A549 (cell line): ENCODE measurements around the gene COL1A1. TPM values are rescaled to one million over a fixed set of nuclear protein-coding genes. Genes with fewer than 3 reads are reported as not detected.
A peak's percentile ranks its signal among the peaks of the same experiment; 100 is the strongest.

Experiments used
- ATAC-seq, 2 experiments: fragments of 200-7000 bp in 1 of 2; fragments of >200 bp in 1 of 2; cut with Nextera tagmentation in 1 of 2; cut with Tn5 transposase in 1 of 2; 3 replicates each; pipeline versions ENCODE4 v1.8.0 to v1.9.1; 2018 to 2020; ENCODE audit warnings: mild to moderate bottlenecking in 1 of 2, moderate library complexity in 1 of 2
- CTCF ChIA-PET: fragments of 300-600 bp; sonication (Branson Sonifier 250); formaldehyde crosslinking; extraction: SDS; loops from one replicate; lab custom pipeline; 2021; ENCODE audit warnings: antibody characterized with exemption, inconsistent platforms; lab: Yijun Ruan, JAX
- POLR2A ChIA-PET: fragments of 350-600 bp; formaldehyde crosslinking; extraction: SDS; loops from one replicate; lab custom pipeline; 2021; ENCODE audit warnings: antibody characterized with exemption, inconsistent platforms; lab: Yijun Ruan, JAX
- DNase-seq, 2 experiments: peaks; one replicate each; pipeline versions ENCODE4 v3.0.0 to v3.0.0-alpha.2; 2011 to 2016; ENCODE audit warnings: low read depth in 1 of 2, low spot score in 1 of 2
- FAIRE-seq: peaks from 2 replicates; lab custom pipeline; 2011; peaks lifted over from hg19 to GRCh38; lab: Jason Lieb, UNC
- H3K27ac ChIP-seq, 2 experiments: fragments of >200 bp; sonication (Bioruptor Twin); formaldehyde crosslinking; 3 replicates each; pipeline ENCODE4 v1.5.1; 2016 to 2017
- H3K4me1 ChIP-seq: fragments of >200 bp; sonication (Bioruptor Twin); formaldehyde crosslinking; 3 replicates; pipeline ENCODE4 v1.6.1; 2016
- H3K4me2 ChIP-seq: fragments of >200 bp; sonication (Bioruptor Twin); formaldehyde crosslinking; 3 replicates; pipeline ENCODE4 v1.6.1; 2016
- H3K4me3 ChIP-seq: fragments of >200 bp; sonication (Bioruptor Twin); formaldehyde crosslinking; 3 replicates; pipeline ENCODE4 v1.5.1; 2016
- H3K9me3 ChIP-seq: fragments of >200 bp; sonication (Bioruptor Twin); formaldehyde crosslinking; 3 replicates; pipeline ENCODE4 v1.6.1; 2016
- CEBPB ChIP-seq, 2 experiments: fragments of >200 bp in 1 of 2; sonication (Bioruptor Twin) in 1 of 2; formaldehyde crosslinking in 1 of 2; IDR thresholded peaks; 2 replicates each; pipeline ENCODE4 v1.6.1; 2012 to 2016
- CHD2 ChIP-seq: fragments of 150-350 bp; IDR thresholded peaks from 2 replicates; pipeline ENCODE4 v1.6.1; 2014; ENCODE audit warnings: low read length; ENCODE audit not compliant: partially characterized antibody
- EHMT2 ChIP-seq: fragments of 200-600 bp; sonication (generic); IDR thresholded peaks from 2 replicates; pipeline ENCODE4 v1.6.1; 2016; ENCODE audit warnings: antibody characterized with exemption, low read depth, mild to moderate bottlenecking, moderate library complexity
- EP300 ChIP-seq, 2 experiments: fragments of >200 bp; sonication (Bioruptor Twin); formaldehyde crosslinking; IDR thresholded peaks; 2 replicates in 1 of 2; 3 replicates in 1 of 2; pipeline ENCODE4 v1.6.1; 2016 to 2017
- FOSL2 ChIP-seq, 2 experiments: fragments of 450-650 bp in 1 of 2; fragments of >200 bp in 1 of 2; sonication (Bioruptor Twin) in 1 of 2; formaldehyde crosslinking; IDR thresholded peaks; 2 replicates each; pipeline versions ENCODE4 v1.5.0 to v1.6.1; 2016 to 2020; ENCODE audit warnings: mild to moderate bottlenecking in 1 of 2, moderate library complexity in 1 of 2
- GATA3 ChIP-seq: IDR thresholded peaks from 2 replicates; pipeline ENCODE4 v1.6.1; 2012; ENCODE audit warnings: borderline replicate concordance
- HDAC2 ChIP-seq: fragments of 200-600 bp; sonication (generic); IDR thresholded peaks from 2 replicates; pipeline ENCODE4 v1.6.1; 2016
- HEYL ChIP-seq: fragments of 250-450 bp; sonication (Bioruptor Pico); IDR thresholded peaks from 2 replicates; pipeline ENCODE4 v1.8.0; 2021; ENCODE audit warnings: mild to moderate bottlenecking, moderate library complexity
- HMGXB4 ChIP-seq: fragments of 250-450 bp; sonication (Bioruptor Pico); IDR thresholded peaks from 2 replicates; pipeline ENCODE4 v1.5.0; 2021; ENCODE audit warnings: mild to moderate bottlenecking, moderate library complexity, borderline replicate concordance
- HOXB13 ChIP-seq: fragments of 250-450 bp; sonication (Bioruptor Pico); IDR thresholded peaks from 2 replicates; pipeline ENCODE4 v1.5.0; 2020; ENCODE audit warnings: low read depth, mild to moderate bottlenecking, moderate library complexity
- JUN ChIP-seq, 2 experiments: fragments of >200 bp; sonication (Bioruptor Twin); formaldehyde crosslinking; IDR thresholded peaks; 2 replicates in 1 of 2; 3 replicates in 1 of 2; pipeline ENCODE4 v1.6.1; 2016 to 2017
- JUNB ChIP-seq: fragments of >200 bp; sonication (Bioruptor Twin); formaldehyde crosslinking; IDR thresholded peaks from 2 replicates; pipeline ENCODE4 v1.6.1; 2016
- KDM1A ChIP-seq: fragments of 200-600 bp; sonication (generic); IDR thresholded peaks from 2 replicates; pipeline ENCODE4 v1.6.1; 2016; ENCODE audit warnings: low read depth, mild to moderate bottlenecking
- KDM5A ChIP-seq: fragments of 200-600 bp; sonication (generic); IDR thresholded peaks from 2 replicates; pipeline ENCODE4 v1.6.1; 2016; ENCODE audit warnings: antibody characterized with exemption, mild to moderate bottlenecking
- RAD21 ChIP-seq, 2 experiments: fragments of >200 bp in 1 of 2; sonication (Bioruptor Twin) in 1 of 2; formaldehyde crosslinking in 1 of 2; IDR thresholded peaks in 1 of 2; conservative IDR thresholded peaks in 1 of 2; 2 replicates in 1 of 2; 3 replicates in 1 of 2; pipeline ENCODE4 v1.6.1; 2012 to 2018; ENCODE audit warnings: inconsistent platforms in 1 of 2
- RCOR1 ChIP-seq: fragments of 150-350 bp; IDR thresholded peaks from 2 replicates; pipeline ENCODE4 v1.6.1; 2014; ENCODE audit warnings: antibody characterized with exemption, low read length, low read depth
- SREBF2 ChIP-seq: fragments of 450-650 bp; IDR thresholded peaks from 2 replicates; pipeline ENCODE4 v1.6.1; 2014; ENCODE audit warnings: mild to moderate bottlenecking, moderate library complexity
- TP53 ChIP-seq: fragments of 250-450 bp; sonication (Bioruptor Pico); IDR thresholded peaks from 2 replicates; pipeline ENCODE4 v1.5.0; 2021; ENCODE audit warnings: mild to moderate bottlenecking, moderate library complexity
- USF2 ChIP-seq: fragments of 450-650 bp; IDR thresholded peaks from 2 replicates; pipeline ENCODE4 v1.6.1; 2014; ENCODE audit warnings: antibody characterized with exemption
- ZFP36 ChIP-seq: fragments of 450-650 bp; IDR thresholded peaks from 2 replicates; pipeline ENCODE4 v1.6.1; 2014; ENCODE audit warnings: borderline replicate concordance; ENCODE audit not compliant: partially characterized antibody
- WGBS: methylation state at CpG from one replicate; pipeline ENCODE4 v1.1.6; 2017; ENCODE audit errors: missing lambda C conversion rate; 5-methylcytosine and 5-hydroxymethylcytosine counted together
- polyA plus RNA-seq, 4 experiments: library from polyadenylated mRNA; depleted of rRNA in 3 of 4; stranded (reverse); fragments of >200 nt; fragmentation: RNase III in 1 of 4; extraction: RNeasy Plus Mini Kit Qiagen cat#74134 plus additional on column Dnase treatment in 1 of 4; gene quantifications; 2 replicates in 3 of 4; 3 replicates in 1 of 4; pipeline ENCODE4 v1.2.3, GENCODE V29; 2011 to 2017

COL1A1 gene
- polyA plus RNA-seq, 2 of the 4 experiments (the other 2 are of a cell fraction), result 4.4 to 34.3 TPM

- 3% methylated on average over 5 of the region's 5 CpGs for WGBS
- TF ChIP-seq JUNB (peak; percentile 52), RAD21 (conservative IDR thresholded peaks at IDR 0.05 in 1 of 2, IDR thresholded peaks at IDR 0.05 in 1 of 2) (0 out of 5 replicates have a peak, but pooled peaks of 1 of the 2 experiments have one; percentile 2), HMGXB4 (no peak), TP53 (CRISPR knock-in tag) (no peak), GATA3 (peak; percentile 34; the same call in 1 of the 2 replicates), EP300 (IDR thresholded peaks at IDR 0.05) (peak in 1 of 2 experiments; percentile 25; a peak in 1 of 5 replicates), SREBF2 (no peak), JUN (IDR thresholded peaks at IDR 0.05) (peak in 1 of 2 experiments; percentile 39; a peak in 1 of 5 replicates), KDM1A (no peak), FOSL2 (IDR thresholded peaks at IDR 0.05) (peak; percentile 52; the same call in 1 of the 2 replicates), FOSL2 (CRISPR knock-in tag; IDR thresholded peaks at IDR 0.05) (peak; percentile 43; the same call in 1 of the 2 replicates)
- H3K4me2 ChIP-seq, result peak overlapping the region; percentile 75
- ChIA-PET POLR2A (interaction anchor here (0.9 kb wide), 2 partner anchors 11 to 37 kb away, joined by 3 read pairs; no protein-coding TSS in a partner anchor), CTCF (interaction anchor here (1.1 to 31.5 kb wide), 8 partner anchors 10 to 98 kb away, joined by 3 to 1255 read pairs (median 8); partner anchors contain the start of genes COL1A1 and TMEM92)
- H3K9me3 ChIP-seq, result no peaks in the 10 kb centered on the region
- FAIRE-seq (peak; percentile 43), ATAC-seq (peak; percentile 52 to 64; a peak in 5 of 6 replicates), DNase-seq (peak; percentile 43 to 71)
- H3K27ac ChIP-seq, result peak overlapping the region; percentile 67 to 87
- 0 out of 3 replicates have a peak overlapping the region, but pooled peaks have one; percentile 8 for H3K4me3 ChIP-seq
- H3K4me1 ChIP-seq, result peaks cover 43% of the 10 kb centered on the region
These were observed 17.9 kb upstream of the COL1A1 start for GRCh38 chr17:50219342-50219741.

- Histone ChIP-seq H3K4me2 (peak overlapping the region; percentile 75), H3K4me3 (0 out of 3 replicates have a peak overlapping the region, but pooled peaks have one; percentile 8), H3K9me3 (no peaks in the 10 kb centered on the region), H3K27ac (peak overlapping the region; percentile 67 to 87), H3K4me1 (peaks cover 43% of the 10 kb centered on the region)
- DNase-seq, result peak in 1 of 2 experiments; percentile 72
- CTCF ChIA-PET, result interaction anchor here (1.3 to 31.5 kb wide), 7 partner anchors 12 to 98 kb away, joined by 3 to 1255 read pairs (median 9); partner anchors contain the start of genes COL1A1 and TMEM92
- FAIRE-seq, result peak; percentile 88
- ATAC-seq, result peak; percentile 24 to 84; a peak in 4 of 6 replicates
- WGBS, result 13% methylated on average over 1 of the region's 1 CpG
- POLR2A ChIA-PET, result interaction anchor here (0.9 kb wide), 1 partner anchor 11 kb away, joined by 3 read pairs; no protein-coding TSS in a partner anchor
- TF ChIP-seq JUNB, result peak; percentile 47; the same call in 1 of the 2 replicates
- peak; percentile 53; the same call in 1 of the 2 replicates for TF ChIP-seq FOSL2 (IDR thresholded peaks at IDR 0.05)
- peak; percentile 85 for TF ChIP-seq FOSL2 (CRISPR knock-in tag; IDR thresholded peaks at IDR 0.05)
- no peak for TF ChIP-seq HEYL (CRISPR knock-in tag)
- no peak for TF ChIP-seq HOXB13 (CRISPR knock-in tag)
- TF ChIP-seq JUN (IDR thresholded peaks at IDR 0.05), result 0 out of 5 replicates have a peak, but pooled peaks of 1 of the 2 experiments have one; percentile 41
These were observed 17.4 kb upstream of the COL1A1 start for GRCh38 chr17:50218771-50219315.

- FAIRE-seq (no peak), ATAC-seq (no peak), DNase-seq (no peak)
These were observed 16.8 kb upstream of the COL1A1 start for GRCh38 chr17:50218071-50218759.

More at GRCh38 chr17:50218071-50218759, 16.8 kb upstream of the COL1A1 start:
- Histone ChIP-seq H3K4me3 (no peak overlapping the region), H3K9me3 (no peaks in the 10 kb centered on the region)
- TF ChIP-seq USF2 (peak; percentile 57), EHMT2 (no peak), RCOR1 (no peak), HOXB13 (CRISPR knock-in tag) (no peak), HDAC2 (no peak), CHD2 (no peak), FOSL2 (IDR thresholded peaks at IDR 0.05) (no peak), FOSL2 (CRISPR knock-in tag; IDR thresholded peaks at IDR 0.05) (no peak), KDM5A (no peak), ZFP36 (no peak), CEBPB (IDR thresholded peaks at IDR 0.05) (peak in 1 of 2 experiments; percentile 25; a peak in 1 of 4 replicates)
- TF ChIP-seq, all 56 proteins: peak for 2
- Histone ChIP-seq H3K4me1 (peaks cover 43% of the 10 kb centered on the region), H3K27ac (peak overlapping the region; percentile 67 to 87; a peak in 5 of 6 replicates), H3K4me2 (peak overlapping the region; percentile 75)
- CTCF ChIA-PET, result interaction anchor here (0.8 to 31.5 kb wide), 7 partner anchors 12 to 78 kb away, joined by 3 to 1255 read pairs (median 9); partner anchors contain the start of genes COL1A1 and TMEM92
- 39% methylated on average over 3 of the region's 3 CpGs for WGBS
- POLR2A ChIA-PET, result interaction anchor here (0.9 kb wide), 1 partner anchor 10 kb away, joined by 3 read pairs; no protein-coding TSS in a partner anchor
